GM21529 (cell line): ENCODE results near the gene TRIM52.
"Not testable (repeated sequence)": the region's sequence is repeated elsewhere in the genome, so short reads cannot be mapped to it uniquely, and the experiment has no call there.

Experiments used
- ATAC-seq: cut with Tn5 transposase; IDR thresholded peaks from one replicate; pipeline ENCODE4 v1.9.1; 2021; ENCODE audit not compliant: unreplicated experiment

Gene TRIM52

GRCh38 chr5:181260720-181261319 lies at the start of gene TRIM52:
TSS of gene TRIM52 (minus strand) at chr5:181261143. CDS start at chr5:181260813, 330 bp downstream.
- peak; percentile 82 for ATAC-seq

DNA sequence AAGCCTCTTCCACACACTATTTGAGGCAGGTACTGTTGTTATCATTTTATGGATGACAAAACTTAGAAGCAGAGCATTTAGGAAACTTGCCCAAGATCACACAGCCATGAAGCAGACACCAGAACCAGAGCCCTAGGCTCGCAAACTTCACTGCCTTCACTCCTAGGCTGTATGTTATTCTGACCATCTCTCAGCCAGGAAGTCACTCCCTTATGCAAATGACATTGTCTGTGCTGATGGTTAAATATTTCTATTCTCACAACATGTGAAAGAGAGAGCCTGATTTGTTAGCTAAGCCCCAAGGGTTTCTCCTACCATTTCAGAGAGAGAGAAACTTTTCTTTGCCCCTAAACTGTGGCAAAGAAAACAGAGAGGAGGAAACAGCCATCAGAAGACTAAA lies 26.4 kb upstream of the TRIM52 start:
- peak; percentile 83 for ATAC-seq

DNA sequence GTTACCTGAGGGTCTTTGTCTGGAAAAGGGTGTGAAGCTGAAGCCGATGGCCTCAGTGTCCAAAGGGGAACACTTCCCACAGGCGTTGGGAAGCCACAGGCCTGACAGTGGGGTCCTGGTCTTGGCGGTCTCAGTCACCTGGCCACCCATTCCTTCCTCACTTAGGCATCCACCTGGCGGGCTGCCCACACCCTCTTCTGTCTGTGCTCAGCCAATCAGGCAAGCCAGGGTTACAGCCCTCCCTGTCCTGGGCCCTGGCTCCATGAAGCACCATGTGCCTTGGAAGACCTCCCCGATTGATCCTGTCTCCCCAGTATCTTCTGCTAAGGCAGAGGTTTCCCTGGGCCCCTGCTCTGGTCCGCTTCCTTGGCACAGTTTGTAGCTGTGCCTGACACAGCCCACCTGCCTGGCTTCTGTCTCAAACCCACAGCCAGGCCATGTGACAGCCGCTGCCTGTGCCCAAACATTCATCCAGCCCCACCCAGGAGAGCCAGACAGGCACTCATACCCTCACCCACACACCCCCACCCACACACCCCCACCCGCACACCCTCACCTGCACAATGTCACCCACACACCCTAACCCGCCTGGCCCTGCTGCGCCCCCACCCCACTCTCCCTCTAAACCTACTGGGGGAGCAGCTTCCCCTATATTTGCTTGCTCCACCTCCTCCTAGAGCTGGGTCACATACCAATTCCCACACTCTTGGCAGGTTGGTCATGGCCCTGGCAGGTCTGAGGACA lies 25.2 kb upstream of the TRIM52 start:
- ATAC-seq, result not testable (repeated sequence)

GRCh38 chr5:181283841-181284755 lies 23.2 kb upstream of the TRIM52 start:
- ATAC-seq, result not testable (repeated sequence)

DNA sequence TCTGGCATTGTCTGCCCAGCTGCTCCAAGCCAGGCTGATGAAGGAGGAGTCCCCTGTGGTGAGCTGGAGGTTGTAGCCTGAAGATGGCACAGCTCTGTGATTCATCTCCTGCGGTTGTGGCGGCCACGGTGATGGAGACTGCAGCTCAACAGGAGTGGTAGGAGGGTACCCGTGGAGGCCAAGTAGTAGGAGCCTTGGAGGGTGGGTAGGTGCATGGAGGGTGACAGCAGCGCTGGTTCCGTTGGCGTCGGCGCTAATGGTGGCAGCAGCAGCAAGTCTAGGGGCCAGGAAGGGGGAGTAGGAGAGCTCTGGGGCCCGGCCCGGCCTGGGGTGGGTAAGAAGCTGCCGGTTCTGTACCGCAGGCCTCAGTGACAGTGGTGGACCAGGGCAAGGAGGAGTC lies 22.4 kb upstream of the TRIM52 start:
- no peak for ATAC-seq

DNA sequence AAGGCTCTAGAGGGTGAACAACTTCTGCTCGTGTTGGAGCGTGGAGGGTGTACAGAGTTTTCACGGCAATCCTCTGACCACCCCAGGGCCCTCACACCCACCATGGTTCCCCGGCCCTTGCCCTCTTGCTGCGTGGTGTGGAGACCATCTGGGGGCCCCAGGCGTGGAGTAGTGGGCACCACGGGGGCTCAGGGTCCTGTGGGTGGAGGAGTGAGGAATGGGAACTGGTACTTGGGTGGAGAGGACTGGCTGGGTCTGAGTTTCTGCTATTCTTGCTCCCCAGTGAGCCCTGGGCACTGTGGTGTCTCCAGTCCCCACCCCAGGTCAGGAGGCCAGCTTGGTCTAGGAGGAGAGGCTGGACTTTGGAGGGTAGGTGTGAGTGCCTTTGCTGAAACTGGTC lies 21.9 kb upstream of the TRIM52 start:
- no peak for ATAC-seq

GRCh38 chr5:181282415-181282814 lies 21.5 kb upstream of the TRIM52 start:
- ATAC-seq, result not testable (repeated sequence)

- ATAC-seq, result no peak
Measured at GRCh38 chr5:181281984-181282316, 21.0 kb upstream of the TRIM52 start.

DNA sequence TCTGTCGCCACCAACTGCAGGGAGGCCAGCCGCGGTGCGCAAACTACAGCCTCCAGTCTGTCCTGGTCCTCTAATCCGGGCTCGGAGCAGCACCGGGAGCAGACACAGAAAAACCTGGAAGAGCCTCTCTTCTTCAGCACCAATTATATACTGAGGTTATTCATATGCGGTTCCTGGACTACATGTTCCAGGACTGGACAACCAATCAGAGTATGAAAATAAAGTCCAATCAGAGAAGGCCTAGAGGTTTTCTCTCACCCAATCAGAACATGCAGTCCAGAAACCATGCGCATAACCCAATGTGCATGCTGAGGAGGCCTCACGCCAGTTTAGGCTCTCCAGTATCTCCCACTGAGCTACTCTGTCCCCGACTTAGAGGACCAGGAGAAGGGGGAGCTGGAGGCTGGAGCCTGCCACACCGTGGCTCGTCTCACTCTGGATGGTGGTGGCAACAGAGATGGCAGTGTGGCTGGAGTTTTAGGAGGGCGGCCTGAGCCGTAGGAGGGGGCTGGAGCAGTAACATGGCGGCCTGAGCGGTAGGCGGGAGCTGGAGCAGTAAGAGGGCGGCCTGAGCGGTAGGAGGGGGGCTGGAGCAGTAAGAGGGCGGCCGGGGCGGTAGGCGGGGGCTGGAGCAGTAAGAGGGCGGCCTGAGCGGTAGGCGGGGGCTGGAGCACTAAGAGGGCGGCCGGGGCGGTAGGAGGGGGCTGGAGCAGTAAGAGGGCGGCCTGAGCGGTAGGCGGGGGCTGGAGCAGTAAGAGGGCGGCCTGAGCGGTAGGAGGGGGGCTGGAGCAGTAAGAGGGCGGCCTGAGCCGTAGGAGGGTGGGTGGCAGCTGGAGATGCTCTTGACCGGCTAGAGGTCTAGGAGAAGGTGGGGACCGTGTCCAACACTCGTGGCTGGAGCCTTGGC lies 20.4 kb upstream of the TRIM52 start:
- ATAC-seq, result no peak

GRCh38 chr5:181280251-181280762 lies 19.4 kb upstream of the TRIM52 start:
- no peak for ATAC-seq

DNA sequence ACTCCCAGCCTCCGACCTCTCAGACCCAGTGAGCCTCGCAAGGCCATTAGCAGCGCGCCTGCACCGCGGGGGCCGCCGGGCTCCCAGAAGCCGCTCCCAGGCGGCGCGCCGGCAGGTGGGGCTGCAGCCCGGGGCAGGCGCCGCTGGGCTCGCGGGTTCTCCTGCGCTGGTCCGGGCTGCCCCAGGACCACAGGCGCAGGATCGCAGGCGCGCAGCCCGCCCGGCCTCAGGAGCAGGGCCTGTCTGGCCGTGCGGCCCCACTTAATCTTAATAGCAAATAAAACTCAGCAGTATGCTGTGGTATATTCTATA lies 12.4 kb upstream of the TRIM52 start:
- ATAC-seq, result not testable (repeated sequence)

DNA sequence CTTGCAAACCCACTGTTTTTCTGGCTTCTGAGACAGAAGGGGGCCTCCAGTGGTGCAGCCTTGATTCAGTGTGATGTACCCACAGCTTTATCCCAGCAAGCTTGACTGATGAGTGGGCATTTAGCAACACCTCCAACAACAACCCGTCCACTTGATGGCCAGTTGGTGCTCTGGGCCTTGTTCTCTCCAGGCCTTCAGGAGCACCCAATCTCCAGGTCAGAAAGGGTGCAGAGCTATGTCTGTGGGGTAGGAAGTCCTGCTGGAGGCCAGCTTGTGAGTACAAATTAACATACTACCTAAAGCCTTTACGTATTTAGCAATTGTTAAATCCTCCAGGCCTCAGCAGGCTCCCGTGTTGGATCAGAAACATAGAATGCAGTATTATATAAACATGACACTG lies 10.1 kb upstream of the TRIM52 start:
- no peak for ATAC-seq

GRCh38 chr5:181267907-181268306 lies 7.0 kb upstream of the TRIM52 start:
- ATAC-seq, result not testable (repeated sequence)

GRCh38 chr5:181267291-181267904 lies 6.5 kb upstream of the TRIM52 start:
- not testable (repeated sequence) for ATAC-seq

DNA sequence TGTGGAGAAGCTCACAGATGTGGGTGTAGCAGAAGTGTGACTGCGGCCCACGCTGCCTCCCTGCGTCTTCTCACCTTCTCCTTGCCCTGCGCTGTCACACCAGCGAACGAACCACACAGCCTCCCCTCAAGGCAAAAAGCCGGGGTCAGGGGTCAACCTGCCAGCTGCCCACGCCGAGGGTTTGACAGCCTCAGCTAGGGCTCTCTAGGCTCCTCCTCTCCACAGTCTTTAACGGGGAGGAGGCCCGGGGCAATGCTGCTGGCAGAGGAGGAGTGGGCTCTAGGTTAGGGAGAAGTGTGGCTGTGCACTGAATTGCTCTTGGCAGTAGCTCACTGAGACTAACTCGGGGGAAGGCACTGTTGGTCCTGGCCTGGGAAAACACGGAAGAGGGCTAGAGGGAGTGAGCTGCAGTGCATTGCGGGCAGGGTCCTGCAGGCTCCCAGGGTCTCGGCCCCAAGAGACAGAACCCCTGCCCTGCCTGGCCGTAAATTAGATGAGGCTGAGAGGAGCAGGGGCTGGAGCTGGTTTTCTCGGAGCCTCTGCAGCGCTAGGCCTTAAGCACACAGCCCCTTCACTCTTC lies 4.2 kb upstream of the TRIM52 start:
- ATAC-seq, result no peak

GRCh38 chr5:181263633-181264032 lies 2.7 kb upstream of the TRIM52 start:
- no peak for ATAC-seq

DNA sequence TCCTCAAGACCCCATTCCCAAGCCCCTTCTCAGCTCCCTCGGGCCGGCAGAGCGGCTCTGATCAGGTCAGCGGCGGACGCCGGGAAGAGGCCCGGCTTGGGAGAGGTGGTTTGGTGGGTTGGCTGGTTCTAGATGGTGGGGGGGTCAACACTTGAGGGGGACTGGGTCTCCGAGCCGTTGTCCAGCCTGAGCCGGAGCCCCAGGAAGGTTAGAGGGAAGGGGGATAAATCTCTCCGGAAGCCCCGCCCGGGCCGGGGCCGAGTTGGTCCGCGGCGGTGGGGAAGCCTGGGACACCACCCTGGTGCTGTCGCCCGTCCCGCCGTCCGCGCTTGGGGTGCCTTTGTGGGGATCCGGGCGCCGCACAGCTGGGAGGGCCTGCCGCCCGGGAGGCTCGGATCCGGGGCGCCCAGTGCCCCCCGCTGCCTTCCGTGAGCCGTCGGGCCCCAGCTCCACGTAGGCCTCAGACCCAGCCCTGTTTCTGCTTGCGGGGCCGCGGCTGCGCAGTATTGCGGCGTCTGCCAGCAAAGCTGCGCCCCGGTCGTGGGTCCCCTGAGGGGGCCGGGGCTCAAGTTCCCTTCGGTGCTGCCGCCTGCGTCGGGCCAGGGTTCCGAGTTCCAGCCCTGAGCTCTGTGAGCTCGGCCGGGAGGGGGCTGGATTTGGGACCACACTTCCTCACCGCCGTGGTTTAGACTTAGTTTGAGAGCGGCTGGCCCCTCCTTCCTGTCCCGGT lies 542 bp upstream of the TRIM52 start:
- peak; percentile 55 for ATAC-seq

GRCh38 chr5:181259974-181260719 lies 796 bp downstream of the TRIM52 start:
- ATAC-seq, result peak; percentile 1
